Activated CD4-positive, alpha-beta memory T cell treated with anti-CD3 and anti-CD28 coated beads, Interleukin-2, amount 10 ng/mL, durations not matched to agents 7 days and 5 days (primary cell): Measurements from ENCODE around the gene NSUN4. TPM values are rescaled to one million over a fixed set of nuclear protein-coding genes. Genes with fewer than 3 reads are reported as not detected.
"Not testable (repeated sequence)": the region's sequence is repeated elsewhere in the genome, so short reads cannot be mapped to it uniquely, and the experiment has no call there.

Experiments used
- CTCF ChIA-PET: fragments of 350-600 bp; sonication (Branson Sonifier 250); formaldehyde crosslinking; loops from one replicate; lab custom pipeline; 2021; ENCODE audit warnings: antibody characterized with exemption, inconsistent platforms; lab: Charles Lee
- POLR2A ChIA-PET: fragments of 350-600 bp; sonication (Branson Sonifier 250); formaldehyde crosslinking; loops from one replicate; lab custom pipeline; 2021; ENCODE audit warnings: antibody characterized with exemption; lab: Charles Lee
- DNase-seq: peaks from one replicate; pipeline ENCODE4 v3.0.0-alpha.2; 2020
- H3K27ac Mint-ChIP-seq: one replicate; pipeline ENCODE4 v1.8.0; 2021; ENCODE audit warnings: mild to moderate bottlenecking, mixed read lengths
- H3K27me3 Mint-ChIP-seq: one replicate; pipeline ENCODE4 v1.8.0; 2021; ENCODE audit warnings: mixed read lengths
- H3K36me3 Mint-ChIP-seq: one replicate; pipeline ENCODE4 v1.8.0; 2021; ENCODE audit warnings: low read depth, mixed read lengths
- H3K4me1 Mint-ChIP-seq: one replicate; pipeline ENCODE4 v1.8.0; 2021; ENCODE audit warnings: mixed read lengths
- H3K4me3 Mint-ChIP-seq: one replicate; pipeline ENCODE4 v1.8.0; 2021; ENCODE audit warnings: mild to moderate bottlenecking, mixed read lengths
- H3K9me3 Mint-ChIP-seq: one replicate; pipeline ENCODE4 v1.8.0; 2021; ENCODE audit warnings: mixed read lengths
- total RNA-seq, 2 experiments: library from RNA; stranded (reverse); gene quantifications; one replicate each; pipeline ENCODE4 v1.2.3, GENCODE V29; 2021

The NSUN4 gene
- total RNA-seq, 2 experiments from 2014 or later = 21.0 to 21.4 TPM

DNA sequence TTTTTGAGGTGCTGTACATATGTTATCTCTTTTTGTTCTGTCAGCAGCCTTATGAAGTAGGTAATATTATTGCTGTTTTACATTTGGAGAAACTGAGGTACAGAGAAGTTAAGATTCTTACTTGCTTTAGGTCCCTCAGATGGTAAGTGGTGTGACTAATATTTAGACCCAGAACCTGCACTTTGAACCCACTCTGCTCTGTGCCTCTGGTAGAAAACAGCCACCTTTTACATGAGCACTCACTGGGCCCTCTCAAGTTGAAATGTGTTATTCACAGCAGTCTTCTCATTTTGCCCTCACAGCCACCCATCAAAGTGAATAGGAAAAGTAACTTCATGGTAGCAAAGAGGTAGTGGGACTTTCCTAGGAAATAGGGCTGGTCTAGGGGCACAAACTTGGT is 4.7 kb downstream of the NSUN4 start:
- H3K27me3 Mint-ChIP-seq = no peaks in the 10 kb centered on the region
- H3K27ac Mint-ChIP-seq = no peak overlapping the region
- no peak overlapping the region for H3K4me3 Mint-ChIP-seq
- DNase-seq = no peak
- ChIA-PET POLR2A (interaction anchor here (1.8 kb wide), 1 partner anchor 98 kb away, joined by 5 read pairs; the partner anchor contains the start of gene RAD54L), CTCF (interaction anchor here (0.7 to 6.0 kb wide), 5 partner anchors 12 to 122 kb away, joined by 3 to 46 read pairs (median 4); partner anchors contain the start of gene RAD54L)
- no peaks in the 10 kb centered on the region for H3K9me3 Mint-ChIP-seq
- H3K36me3 Mint-ChIP-seq = peaks cover 51% of the 10 kb centered on the region
- H3K4me1 Mint-ChIP-seq = peaks cover 42% of the 10 kb centered on the region

DNA sequence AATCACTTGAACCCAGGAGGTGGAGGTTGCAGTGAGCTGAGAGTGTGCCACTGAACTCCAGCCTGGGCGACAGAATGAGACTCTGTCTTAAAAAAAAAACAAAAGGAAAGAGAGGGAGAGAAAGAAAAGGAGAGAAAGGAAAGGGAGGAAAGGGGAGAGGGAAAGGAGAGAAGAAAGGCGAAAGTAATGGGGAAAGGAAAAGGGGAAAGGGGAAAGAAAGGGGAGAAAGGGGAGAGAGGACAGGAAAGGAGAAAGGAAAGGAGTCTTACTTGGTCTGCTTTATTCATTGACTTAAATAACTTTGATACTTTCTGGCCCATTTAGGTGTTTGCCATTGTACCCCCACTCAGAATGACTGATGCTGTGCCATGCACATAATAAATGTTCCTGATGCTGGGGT is 11.8 kb downstream of the NSUN4 start:
- no peak for DNase-seq
- H3K36me3 Mint-ChIP-seq = peaks cover 52% of the 10 kb centered on the region
- ChIA-PET CTCF (interaction anchor here (0.7 to 1.7 kb wide), 2 partner anchors 18 to 331 kb away, joined by 3 to 4 read pairs; no protein-coding TSS in a partner anchor), POLR2A (no interaction called here)
- H3K9me3 Mint-ChIP-seq = no peaks in the 10 kb centered on the region
- no peak overlapping the region for H3K4me3 Mint-ChIP-seq
- no peaks in the 10 kb centered on the region for H3K27me3 Mint-ChIP-seq
- peaks cover 8% of the 10 kb centered on the region for H3K4me1 Mint-ChIP-seq
- H3K27ac Mint-ChIP-seq = no peak overlapping the region

DNA sequence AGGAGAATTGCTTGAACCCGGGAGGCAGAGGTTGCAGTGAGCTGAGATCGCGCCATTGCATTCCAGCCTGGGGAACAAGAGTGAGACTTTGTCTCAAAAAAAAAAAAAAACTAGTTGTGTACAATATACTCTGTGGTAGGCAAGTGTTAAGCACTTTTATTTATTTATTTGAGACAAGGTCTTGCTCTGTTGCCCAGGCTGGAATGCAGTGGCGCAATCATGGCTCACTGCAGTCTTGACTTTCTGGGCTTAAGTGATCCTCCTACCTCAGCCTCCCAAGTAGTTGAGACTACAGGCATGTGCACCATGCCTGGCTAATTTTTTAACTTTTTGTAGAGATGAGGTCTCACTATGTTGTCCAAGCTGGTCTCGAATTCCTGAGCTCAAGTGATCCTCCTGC is 15.3 kb downstream of the NSUN4 start:
- H3K27me3 Mint-ChIP-seq, H3K4me1 Mint-ChIP-seq, H3K4me3 Mint-ChIP-seq, H3K27ac Mint-ChIP-seq, H3K9me3 Mint-ChIP-seq, POLR2A ChIA-PET, DNase-seq: not testable (repeated sequence)
- H3K36me3 Mint-ChIP-seq = peaks cover 44% of the 10 kb centered on the region
- CTCF ChIA-PET = interaction anchor here (0.8 to 1.3 kb wide), 2 partner anchors 8 to 12 kb away, joined by 3 to 4 read pairs; no protein-coding TSS in a partner anchor

DNA sequence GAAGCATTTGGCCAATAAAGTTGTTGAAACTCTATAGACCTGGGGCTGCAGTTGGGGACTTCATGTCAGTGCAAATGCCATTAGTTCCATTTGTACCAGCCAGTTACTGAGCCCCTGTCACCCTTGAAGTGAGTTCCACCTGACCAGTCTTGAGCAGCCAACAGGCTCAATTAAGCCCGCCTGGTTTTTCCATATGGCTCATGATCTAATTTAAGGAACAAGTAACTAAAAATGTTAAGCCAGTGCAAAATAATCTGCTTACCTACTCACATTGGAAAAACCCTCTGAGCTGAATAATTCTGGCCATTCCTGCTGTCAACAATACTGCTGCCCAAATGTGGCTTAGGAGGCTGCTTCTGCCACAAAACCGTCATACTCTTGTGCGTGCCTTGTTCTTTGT is 21.6 kb downstream of the NSUN4 start:
- DNase-seq = no peak
- Mint-ChIP-seq H3K27me3 (no peaks in the 10 kb centered on the region), H3K36me3 (peaks cover 39% of the 10 kb centered on the region), H3K9me3 (no peaks in the 10 kb centered on the region), H3K4me1 (no peaks in the 10 kb centered on the region), H3K27ac (no peak overlapping the region), H3K4me3 (no peak overlapping the region)
- POLR2A ChIA-PET = no interaction called here
- CTCF ChIA-PET = interaction anchor here (0.6 to 1.9 kb wide), 4 partner anchors 12 to 107 kb away, joined by 3 to 6 read pairs (median 4); no protein-coding TSS in a partner anchor

DNA sequence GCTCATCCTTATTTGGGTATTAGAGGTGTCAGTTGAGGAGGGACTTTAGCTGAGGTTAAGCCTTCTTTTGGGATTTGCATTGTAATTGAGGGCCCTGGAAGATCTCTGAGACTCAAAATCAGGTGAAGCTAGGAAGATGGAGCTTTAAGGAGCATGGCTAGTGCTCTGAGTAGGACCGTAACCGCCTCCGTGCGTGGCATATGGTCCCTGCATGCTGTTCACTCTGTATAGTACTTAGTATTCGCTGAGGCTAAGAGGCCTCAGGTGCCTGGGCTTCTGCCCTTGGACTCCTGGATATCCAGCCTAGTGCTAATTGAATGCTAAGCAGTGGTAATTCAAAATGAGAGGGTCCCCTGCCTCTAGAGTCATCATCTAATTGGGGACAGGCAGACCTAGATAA is 22.5 kb downstream of the NSUN4 start:
- H3K27ac Mint-ChIP-seq = no peak overlapping the region
- CTCF ChIA-PET = no interaction called here
- POLR2A ChIA-PET = no interaction called here
- H3K9me3 Mint-ChIP-seq = no peaks in the 10 kb centered on the region
- no peaks in the 10 kb centered on the region for H3K4me1 Mint-ChIP-seq
- H3K27me3 Mint-ChIP-seq = no peaks in the 10 kb centered on the region
- H3K36me3 Mint-ChIP-seq = peaks cover 40% of the 10 kb centered on the region
- no peak overlapping the region for H3K4me3 Mint-ChIP-seq
- no peak for DNase-seq

DNA sequence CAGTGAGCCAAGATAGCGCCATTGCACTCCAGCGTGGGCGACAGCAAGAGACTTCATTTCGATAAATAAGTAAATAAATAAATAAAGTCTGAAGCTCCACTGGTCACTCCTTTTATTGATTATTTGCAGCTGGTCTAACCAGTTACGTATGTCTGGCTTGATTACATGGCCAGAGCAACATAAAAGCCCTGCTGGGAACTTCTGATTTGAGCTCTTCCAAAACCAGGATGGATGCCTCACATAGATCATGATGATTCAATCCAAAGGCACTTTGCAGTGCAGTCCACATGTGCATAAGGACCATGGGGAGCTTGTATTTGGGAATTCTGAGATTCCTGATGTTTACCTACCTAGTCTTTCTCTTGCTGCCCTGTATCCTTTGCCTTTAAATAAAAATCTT is 24.0 kb downstream of the NSUN4 start:
- Mint-ChIP-seq H3K9me3 (no peaks in the 10 kb centered on the region), H3K27ac (no peak overlapping the region), H3K27me3 (no peaks in the 10 kb centered on the region), H3K4me3 (no peak overlapping the region), H3K4me1 (no peaks in the 10 kb centered on the region), H3K36me3 (peaks cover 37% of the 10 kb centered on the region)
- POLR2A ChIA-PET = no interaction called here
- DNase-seq = no peak
- CTCF ChIA-PET = interaction anchor here (1.3 kb wide), 1 partner anchor 24 kb away, joined by 3 read pairs; the partner anchor contains the start of gene NSUN4

DNA sequence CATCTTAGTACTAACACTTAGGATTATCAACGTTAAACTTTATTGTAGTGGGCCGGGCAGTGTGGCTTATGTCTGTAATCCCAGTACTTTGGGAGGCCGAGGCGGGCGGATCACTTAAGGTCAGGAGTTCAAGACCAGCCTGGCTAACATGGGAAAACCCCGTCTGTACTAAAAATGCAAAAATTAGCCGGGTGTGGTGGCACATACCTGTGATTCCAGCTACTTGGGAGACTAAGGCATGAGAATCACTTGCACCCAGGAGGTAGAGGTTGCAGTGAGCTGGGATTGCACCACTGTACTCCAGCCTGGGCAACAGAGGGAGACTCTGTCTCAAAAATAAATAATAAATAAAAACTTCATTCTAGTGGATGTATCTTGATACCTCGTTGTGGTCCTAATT is 25.2 kb downstream of the NSUN4 start:
- DNase-seq, H3K27ac Mint-ChIP-seq, H3K9me3 Mint-ChIP-seq, H3K27me3 Mint-ChIP-seq, CTCF ChIA-PET, H3K4me3 Mint-ChIP-seq, POLR2A ChIA-PET, H3K4me1 Mint-ChIP-seq: not testable (repeated sequence)
- H3K36me3 Mint-ChIP-seq = peaks cover 39% of the 10 kb centered on the region

DNA sequence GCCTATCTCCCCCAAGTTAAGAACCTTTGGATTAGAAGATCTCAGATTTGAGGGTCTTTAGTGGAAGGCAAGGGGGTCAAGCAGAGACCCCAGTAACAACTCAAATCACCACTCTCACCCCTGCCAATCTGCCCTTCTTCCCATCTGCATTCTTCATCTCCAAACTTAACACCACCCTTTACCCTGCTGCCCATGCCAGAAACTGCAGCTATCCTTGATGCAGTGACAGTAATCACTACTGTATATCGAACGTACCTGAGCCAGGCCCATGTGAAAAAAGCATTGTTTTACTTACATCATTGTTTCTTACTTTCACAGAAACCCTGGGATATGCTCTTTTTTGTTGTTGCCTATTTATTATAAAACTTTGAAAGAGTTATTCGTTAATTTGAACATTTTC is 26.5 kb downstream of the NSUN4 start:
- POLR2A ChIA-PET = no interaction called here
- peaks cover 5% of the 10 kb centered on the region for H3K4me1 Mint-ChIP-seq

DNA sequence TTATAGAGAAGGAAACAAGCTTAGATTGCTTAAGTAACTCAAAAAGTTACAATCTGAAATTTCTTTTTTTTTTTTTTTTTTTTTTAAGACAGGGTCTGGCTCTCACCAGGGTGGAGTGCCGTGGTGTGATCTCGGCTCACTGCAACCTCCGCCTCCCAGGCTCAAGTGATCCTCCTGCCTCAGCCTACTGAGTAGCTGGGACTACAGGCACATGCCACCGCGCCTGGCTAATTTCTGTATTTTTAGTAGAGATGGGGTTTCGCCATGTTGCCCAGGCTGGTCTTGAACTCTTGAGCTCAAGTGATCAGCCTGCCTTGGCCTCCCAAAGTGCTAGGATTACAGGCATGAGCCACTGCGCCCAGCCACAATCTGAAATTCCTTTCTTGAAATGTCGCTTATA is 27.1 kb downstream of the NSUN4 start:
- H3K27me3 Mint-ChIP-seq = not testable (repeated sequence)

More for the DNA sequence above, 26.5 kb downstream of the NSUN4 start:
- CTCF ChIA-PET = interaction anchor here (1.2 kb wide), 1 partner anchor 19 kb away, joined by 5 read pairs; no protein-coding TSS in a partner anchor
- H3K36me3 Mint-ChIP-seq = peaks cover 33% of the 10 kb centered on the region
- DNase-seq = no peak
- H3K9me3 Mint-ChIP-seq = no peaks in the 10 kb centered on the region
- H3K27ac Mint-ChIP-seq = no peak overlapping the region
- H3K4me3 Mint-ChIP-seq = no peak overlapping the region
- no peaks in the 10 kb centered on the region for H3K27me3 Mint-ChIP-seq

DNA sequence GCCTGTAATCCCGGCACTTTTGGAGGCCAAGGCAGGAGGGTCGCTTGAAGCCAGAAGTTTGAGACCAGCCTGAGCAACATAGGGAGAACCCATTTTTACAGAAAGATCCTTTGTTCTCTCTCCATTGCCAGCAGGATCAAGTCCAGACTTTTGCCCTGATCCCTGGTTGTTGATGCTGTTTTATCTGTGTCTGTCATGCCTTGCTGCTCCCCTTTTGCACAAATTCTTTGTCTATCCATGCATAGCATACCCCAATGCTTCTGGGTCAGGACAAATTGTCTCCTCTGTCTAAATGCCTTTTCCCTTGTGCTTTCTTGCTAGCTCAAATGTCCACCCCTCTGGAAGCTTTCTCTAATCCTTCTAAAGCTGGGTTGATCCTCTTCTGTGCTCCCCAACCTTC is 28.2 kb downstream of the NSUN4 start:
- ChIA-PET CTCF (interaction anchor here (1.4 kb wide), 1 partner anchor 21 kb away, joined by 3 read pairs; no protein-coding TSS in a partner anchor), POLR2A (no interaction called here)
- Mint-ChIP-seq H3K4me3 (no peak overlapping the region), H3K36me3 (peaks cover 25% of the 10 kb centered on the region), H3K27ac (no peak overlapping the region), H3K9me3 (no peaks in the 10 kb centered on the region), H3K27me3 (no peaks in the 10 kb centered on the region), H3K4me1 (peaks cover 5% of the 10 kb centered on the region)
- DNase-seq = no peak

More for the DNA sequence above, 27.1 kb downstream of the NSUN4 start:
- H3K27ac Mint-ChIP-seq, POLR2A ChIA-PET, H3K4me1 Mint-ChIP-seq, H3K4me3 Mint-ChIP-seq, DNase-seq, H3K9me3 Mint-ChIP-seq: not testable (repeated sequence)
- CTCF ChIA-PET = interaction anchor here (1.2 kb wide), 1 partner anchor 20 kb away, joined by 5 read pairs; no protein-coding TSS in a partner anchor
- peaks cover 33% of the 10 kb centered on the region for H3K36me3 Mint-ChIP-seq

DNA sequence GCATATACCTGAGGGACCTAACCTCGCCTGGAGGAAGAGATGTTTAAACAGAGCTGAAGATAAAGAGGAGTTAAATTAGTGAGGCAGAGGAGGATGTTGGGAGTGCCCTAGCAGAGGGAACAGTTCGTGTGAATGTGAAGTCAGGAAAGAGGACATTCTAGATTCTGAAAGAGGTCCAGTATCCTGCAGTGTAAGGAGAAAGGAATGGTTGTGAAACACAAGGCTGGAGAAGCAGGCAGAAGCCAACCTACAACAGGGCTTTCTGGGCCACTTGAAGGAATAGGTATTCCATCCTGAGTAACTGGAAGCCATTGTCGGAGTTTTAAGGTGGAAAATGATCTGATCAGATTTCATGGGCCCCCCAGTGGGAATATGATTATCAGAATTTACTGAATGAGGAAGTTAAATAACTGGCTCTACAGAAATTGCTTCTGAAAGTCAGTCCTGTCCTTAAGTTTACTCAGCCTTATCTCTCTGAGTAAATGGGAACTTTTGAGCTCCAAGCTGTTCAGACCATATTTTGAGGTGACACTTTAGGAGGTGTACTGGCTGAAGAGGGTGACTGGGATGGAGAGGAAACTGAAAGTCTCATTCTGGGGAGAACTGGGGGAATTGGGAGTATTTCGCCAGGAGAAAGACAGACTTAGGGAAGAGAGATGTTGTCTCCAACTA is 29.1 kb downstream of the NSUN4 start:
- no peak for DNase-seq
- Mint-ChIP-seq H3K9me3 (no peaks in the 10 kb centered on the region), H3K36me3 (peaks cover 24% of the 10 kb centered on the region), H3K27ac (no peak overlapping the region), H3K4me3 (no peak overlapping the region), H3K4me1 (peaks cover 5% of the 10 kb centered on the region), H3K27me3 (no peaks in the 10 kb centered on the region)
- ChIA-PET POLR2A (interaction anchor here (1.1 kb wide), 1 partner anchor 28 kb away, joined by 3 read pairs; no protein-coding TSS in a partner anchor), CTCF (interaction anchor here (1.4 kb wide), 1 partner anchor 22 kb away, joined by 3 read pairs; no protein-coding TSS in a partner anchor)

DNA sequence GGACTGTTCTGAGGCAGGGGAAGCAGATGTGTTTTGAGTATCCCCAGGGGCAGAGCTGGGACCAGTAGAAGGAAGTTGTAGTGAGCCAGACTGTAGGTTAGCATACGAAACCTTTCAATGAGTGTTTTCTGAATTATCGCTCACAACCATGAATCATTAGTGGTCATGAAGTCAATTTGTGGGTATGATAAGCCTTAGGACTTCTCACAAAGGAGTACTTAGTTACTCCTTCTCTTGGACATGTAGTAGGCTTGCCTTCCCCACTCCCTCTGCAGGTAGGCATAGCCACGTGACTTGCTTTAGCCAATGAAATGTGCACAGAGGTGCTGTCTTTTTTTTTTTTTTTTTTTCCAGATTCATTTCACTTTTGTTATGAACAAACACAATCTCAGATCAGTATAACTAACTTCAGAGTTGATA is 29.6 kb downstream of the NSUN4 start:
- CTCF ChIA-PET = interaction anchor here (1.4 kb wide), 1 partner anchor 22 kb away, joined by 3 read pairs; no protein-coding TSS in a partner anchor
- Mint-ChIP-seq H3K27me3 (no peaks in the 10 kb centered on the region), H3K27ac (no peak overlapping the region), H3K4me3 (no peak overlapping the region), H3K9me3 (no peaks in the 10 kb centered on the region), H3K36me3 (peaks cover 19% of the 10 kb centered on the region), H3K4me1 (peaks cover 5% of the 10 kb centered on the region)
- POLR2A ChIA-PET = interaction anchor here (1.1 kb wide), 1 partner anchor 29 kb away, joined by 3 read pairs; no protein-coding TSS in a partner anchor
- no peak for DNase-seq

DNA sequence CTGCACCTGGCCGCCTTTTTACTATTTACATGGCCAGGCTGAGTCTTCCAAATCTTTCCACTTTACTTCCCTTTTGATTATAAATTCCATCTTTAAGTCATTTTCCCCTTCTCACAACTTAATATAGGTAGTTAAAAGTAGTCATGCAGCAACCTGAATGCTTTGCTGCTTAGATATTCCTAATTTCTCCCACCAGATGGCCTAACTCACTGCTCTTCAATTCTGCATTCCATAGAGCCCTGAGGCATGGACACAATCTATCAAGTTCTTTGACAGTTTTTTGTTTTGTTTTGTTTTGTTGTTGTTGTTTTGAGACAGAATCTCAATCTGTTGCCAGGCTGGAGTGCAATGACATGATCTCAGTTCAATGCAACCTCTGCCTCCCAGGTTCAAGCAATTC is 31.8 kb downstream of the NSUN4 start:
- Mint-ChIP-seq H3K4me1 (peaks cover 5% of the 10 kb centered on the region), H3K27me3 (no peaks in the 10 kb centered on the region), H3K27ac (no peak overlapping the region), H3K4me3 (no peak overlapping the region), H3K9me3 (no peaks in the 10 kb centered on the region), H3K36me3 (peaks cover 14% of the 10 kb centered on the region)
- ChIA-PET CTCF (interaction anchor here (1.3 kb wide), 1 partner anchor 24 kb away, joined by 4 read pairs; no protein-coding TSS in a partner anchor), POLR2A (no interaction called here)
- no peak for DNase-seq
